ENCODE measurements around the gene KCNH4.
"Not testable (repeated sequence)": the region's sequence is repeated elsewhere in the genome, so short reads cannot be mapped to it uniquely, and the experiment has no call there.

- not testable (repeated sequence) for TF ChIP-seq CTCF, POLR2A (IDR thresholded peaks at IDR 0.05)
Observed at GRCh38 chr17:42211921-42212341, 31.0 kb upstream of the KCNH4 start.
